Endothelial cell of umbilical vein (primary cell): ENCODE results near the gene CDYL. TPM values are rescaled to one million over a fixed set of nuclear protein-coding genes. Genes with fewer than 3 reads are reported as not detected.

Experiments used
- BruUV-seq: library from RNA; stranded (reverse); fragments of 400-500 nt; replicated peaks from 2 replicates; lab custom pipeline; 2021; lab: Mats Ljungman, UMichigan
- CTCF ChIA-PET: fragments of 300-600, 350-600 bp; sonication (Branson Sonifier 250); formaldehyde crosslinking; loops from one replicate; lab custom pipeline; 2021; ENCODE audit warnings: antibody characterized with exemption, inconsistent platforms; lab: Charles Lee
- POLR2A ChIA-PET: fragments of 300-600, 350-600 bp; sonication (Branson Sonifier 250); formaldehyde crosslinking; loops from one replicate; lab custom pipeline; 2021; ENCODE audit warnings: antibody characterized with exemption, inconsistent platforms; lab: Charles Lee
- DNase-seq: peaks from one replicate; pipeline ENCODE4 v3.0.0-alpha.2; 2011; ENCODE audit warnings: low read depth, low spot score
- FAIRE-seq: peaks from 2 replicates; lab custom pipeline; 2011; peaks lifted over from hg19 to GRCh38; lab: Jason Lieb, UNC
- H2AFZ ChIP-seq: 2 replicates; pipeline ENCODE4 v1.6.0; 2012; ENCODE audit warnings: low read depth, low read length, control low read depth, inconsistent platforms
- H3K27ac ChIP-seq: 2 replicates; pipeline ENCODE4 v1.5.1; 2011; ENCODE audit warnings: low read depth, mild to moderate bottlenecking, control low read depth, low read length, moderate library complexity; ENCODE audit not compliant: insufficient read depth
- H3K27me3 ChIP-seq, 2 experiments: 2 replicates each; pipeline versions ENCODE4 v1.6.0 to v1.6.1; 2011; ENCODE audit warnings: low read length in 2 of 2, mixed read lengths in 1 of 2; ENCODE audit not compliant: control insufficient read depth in 2 of 2, insufficient read depth in 2 of 2
- H3K36me3 ChIP-seq, 2 experiments: 2 replicates in 1 of 2; 3 replicates in 1 of 2; pipeline ENCODE4 v1.5.1; 2011; ENCODE audit warnings: low read length in 2 of 2, mild to moderate bottlenecking in 1 of 2, moderate library complexity in 1 of 2; ENCODE audit not compliant: control insufficient read depth in 2 of 2, insufficient read depth in 2 of 2; ENCODE audit errors: extremely low read depth in 1 of 2
- H3K4me1 ChIP-seq: 3 replicates; pipeline ENCODE4 v1.5.1; 2011; ENCODE audit warnings: mild to moderate bottlenecking, low read length; ENCODE audit not compliant: control insufficient read depth, insufficient read depth; ENCODE audit errors: extremely low read depth
- H3K4me2 ChIP-seq: 2 replicates; pipeline ENCODE4 v1.6.1; 2011; ENCODE audit warnings: low read length, control low read depth, mixed read lengths; ENCODE audit not compliant: insufficient read depth
- H3K4me3 ChIP-seq, 3 experiments: fragments of 200-600 bp in 1 of 3; sonication (generic), shearing (Covaris generic) in 1 of 3; replicated peaks in 1 of 3; 2 replicates each; pipeline ENCODE4 v1.5.1; 2011 to 2016; ENCODE audit warnings: control low read depth in 3 of 3, low read length in 3 of 3, mild to moderate bottlenecking in 2 of 3, inconsistent platforms in 1 of 3, low read depth in 1 of 3, moderate library complexity in 1 of 3; ENCODE audit not compliant: insufficient read depth in 1 of 3
- H3K79me2 ChIP-seq: 2 replicates; pipeline ENCODE4 v1.6.0; 2012; ENCODE audit warnings: low read length, inconsistent platforms; ENCODE audit not compliant: control insufficient read depth, insufficient read depth
- H3K9ac ChIP-seq: replicated peaks from 2 replicates; pipeline ENCODE3; 2011; ENCODE audit warnings: low read length, control low read depth; ENCODE audit not compliant: insufficient read depth; ENCODE audit errors: extremely low read depth
- H3K9me1 ChIP-seq: replicated peaks from 3 replicates; pipeline ENCODE4 v1.6.0; 2011; ENCODE audit warnings: mild to moderate bottlenecking, low read length; ENCODE audit not compliant: control insufficient read depth, insufficient read depth; ENCODE audit errors: extremely low read depth
- H3K9me3 ChIP-seq: replicated peaks from 2 replicates; pipeline ENCODE4 v1.5.1; 2012; ENCODE audit warnings: low read length, inconsistent platforms; ENCODE audit not compliant: control insufficient read depth, insufficient read depth
- H4K20me1 ChIP-seq: replicated peaks from 2 replicates; pipeline ENCODE3; 2011; ENCODE audit warnings: mild to moderate bottlenecking, low read length; ENCODE audit not compliant: control insufficient read depth, insufficient read depth; ENCODE audit errors: extremely low read depth
- JUN ChIP-seq: IDR thresholded peaks from 2 replicates; pipeline ENCODE4 v1.6.1; 2011; ENCODE audit warnings: borderline replicate concordance, low read depth; ENCODE audit not compliant: insufficient read length, insufficient read depth
- MYC ChIP-seq: IDR thresholded peaks from one replicate; pipeline ENCODE4 v1.6.1; 2011; ENCODE audit warnings: mild to moderate bottlenecking, low read depth, low read length
- POLR2A ChIP-seq: IDR thresholded peaks from 2 replicates; pipeline ENCODE4 v1.6.1; 2012; ENCODE audit warnings: low read depth, mild to moderate bottlenecking, control low read depth, low read length
- dilution Hi-C: fragments of 300-500 bp; cut with MboI; formaldehyde crosslinking; loops from one replicate; pipeline ENCODE4 v1.15.0; 2019; ENCODE audit warnings: low sequenced_read_pairs; ENCODE audit not compliant: extremely low pct_ligation_motif_present
- intact Hi-C: fragments of 100-400 bp; cut with micrococcal nuclease; formaldehyde crosslinking; loops from one replicate; pipeline ENCODE4 v1.10.0; 2022
- polyA plus RNA-seq, 4 experiments: library from polyadenylated mRNA; depleted of rRNA in 3 of 4; stranded (reverse) in 3 of 4; unstranded in 1 of 4; fragments of >200 nt; gene quantifications; 2 replicates each; pipeline versions ENCODE4 v1.2.1 to v1.2.3, GENCODE V29; 2011 to 2012; ENCODE audit warnings: missing spikeins in 1 of 4
- total RNA-seq: library from RNA; stranded (reverse); gene quantifications from 2 replicates; pipeline ENCODE4 v1.2.3, GENCODE V29; 2021

CDYL gene
- total and polyA plus RNA-seq, 2 donors (not counting 3 experiments of a cell fraction or from before 2014, with no cell fraction given) = 10.2 to 35.6 TPM

GRCh38 chr6:4788953-4789584 is 12.9 kb downstream of the CDYL start:
- Histone ChIP-seq H3K4me1 (no peaks in the 10 kb centered on the region), H3K27ac (no peak overlapping the region), H3K27me3 (no peaks in the 10 kb centered on the region), H3K9me3 (no peaks in the 10 kb centered on the region), H3K4me2 (no peak overlapping the region), H3K4me3 (no peak overlapping the region), H3K36me3 (no peaks in the 10 kb centered on the region), H3K9ac (no peak overlapping the region), H2AFZ (no peak overlapping the region), H4K20me1 (peaks cover 11% of the 10 kb centered on the region), H3K9me1 (peaks cover 5% of the 10 kb centered on the region), H3K79me2 (peaks cover 85% of the 10 kb centered on the region)
- DNase-seq (no peak), FAIRE-seq (no peak)
- ChIA-PET POLR2A (no interaction called here), CTCF (interaction anchor here (1.0 to 3.1 kb wide), 5 partner anchors 8 to 64 kb away, joined by 3 to 13 read pairs (median 6); no protein-coding TSS in a partner anchor)
- intact Hi-C loops = no loop called here
- TF ChIP-seq MYC = no peak
- no TSS peak for BruUV-seq
- dilution Hi-C loops = no loop called here

DNA sequence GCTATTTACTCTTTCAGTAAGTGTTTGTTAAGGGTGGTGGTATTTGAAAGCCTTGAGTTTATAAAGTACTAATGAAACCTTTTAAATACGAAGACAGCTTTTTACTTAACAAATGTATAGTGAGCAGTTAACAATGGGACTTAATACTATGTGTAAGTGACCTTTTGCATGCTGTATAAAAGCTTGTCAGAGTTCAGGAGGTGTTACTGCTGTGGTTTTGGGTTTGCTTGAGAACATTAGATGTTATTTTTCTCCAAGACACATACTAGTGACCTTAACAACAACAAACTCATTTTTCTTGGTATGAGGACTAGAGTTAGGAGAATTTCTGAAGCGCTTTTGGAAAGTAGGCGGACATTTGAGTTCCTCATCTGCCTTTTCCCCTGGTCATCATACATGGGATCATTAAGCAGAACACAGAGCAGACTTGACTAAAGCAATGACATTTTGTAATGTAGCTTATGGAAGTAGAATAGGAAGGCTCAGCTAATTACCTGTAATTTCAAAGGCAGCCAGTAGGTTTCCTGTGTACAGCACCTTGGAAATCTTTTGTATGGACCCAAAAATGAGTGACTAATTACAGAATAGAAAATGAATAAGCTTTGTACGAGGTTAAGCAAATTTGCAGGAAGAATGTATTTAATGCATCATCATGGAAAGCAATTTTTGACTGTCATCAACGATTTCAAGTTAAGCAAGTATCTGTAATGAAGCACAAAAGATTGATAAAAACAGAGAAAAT is 14.1 kb downstream of the CDYL start:
- peaks cover 5% of the 10 kb centered on the region for H3K9me1 ChIP-seq
- no peak for TF ChIP-seq JUN
- TF ChIP-seq POLR2A = no peak
- no peak overlapping the region for H3K9ac ChIP-seq
- dilution Hi-C loops = no loop called here
- no peaks in the 10 kb centered on the region for H3K9me3 ChIP-seq
- FAIRE-seq (no peak), DNase-seq (no peak)
- H3K4me2 ChIP-seq = no peak overlapping the region
- ChIA-PET CTCF (interaction anchor here (0.7 to 3.1 kb wide), 7 partner anchors 9 to 145 kb away, joined by 3 to 13 read pairs (median 5); no protein-coding TSS in a partner anchor), POLR2A (no interaction called here)
- no peaks in the 10 kb centered on the region for H3K4me1 ChIP-seq
- intact Hi-C loops = loop anchor here (2.0 kb wide), 1 partner anchor 14 kb away; the partner anchor contains the start of gene CDYL
- H3K27me3 ChIP-seq = no peaks in the 10 kb centered on the region
- peaks cover 79% of the 10 kb centered on the region for H3K79me2 ChIP-seq
- H2AFZ ChIP-seq = no peak overlapping the region
- H3K36me3 ChIP-seq = no peaks in the 10 kb centered on the region
- no peak overlapping the region for H3K4me3 ChIP-seq
- BruUV-seq = no TSS peak
- no peak overlapping the region for H3K27ac ChIP-seq
- H4K20me1 ChIP-seq = peaks cover 11% of the 10 kb centered on the region
